AG09309 (cell line): Measurements from ENCODE around the gene VPS45.

Source experiments
- DNase-seq: peaks from one replicate; pipeline ENCODE4 v3.0.0-alpha.2; 2010; ENCODE audit warnings: low read depth
- H3K4me3 ChIP-seq: 2 replicates; pipeline ENCODE4 v1.5.1; 2011; ENCODE audit warnings: mild to moderate bottlenecking, low read depth, low read length, moderate library complexity; ENCODE audit not compliant: control insufficient read depth
- TF ChIP-seq, protein P1 (sequence below): IDR thresholded peaks from 2 replicates; pipeline ENCODE4 v1.5.1; 2011; ENCODE audit warnings: mild to moderate bottlenecking, low read depth, low read length, inconsistent platforms; ENCODE audit not compliant: insufficient read depth, control insufficient read depth; ENCODE audit errors: missing control alignments

VPS45 gene

DNA sequence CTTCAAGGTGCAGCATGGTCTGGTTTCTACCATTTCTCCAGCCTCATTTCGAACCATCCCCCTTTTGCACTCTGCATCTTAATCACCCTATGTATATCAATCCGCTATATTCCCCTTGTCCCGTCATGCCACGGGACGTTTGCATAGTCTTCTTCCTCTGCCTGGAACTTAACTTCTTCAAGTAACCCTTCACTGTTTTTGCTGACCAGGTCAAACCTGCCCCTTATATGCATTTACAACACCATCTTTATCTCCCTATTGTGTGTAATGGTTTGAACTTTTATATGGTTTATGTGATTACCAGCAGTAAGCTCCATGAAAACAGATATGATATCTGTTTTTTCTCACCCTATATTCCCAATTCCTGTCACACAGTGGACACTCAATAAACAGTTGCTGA lies 2.3 kb downstream of the VPS45 start:
- no peak overlapping the region for H3K4me3 ChIP-seq
- no peak for DNase-seq
- TF ChIP-seq, protein P1, sequence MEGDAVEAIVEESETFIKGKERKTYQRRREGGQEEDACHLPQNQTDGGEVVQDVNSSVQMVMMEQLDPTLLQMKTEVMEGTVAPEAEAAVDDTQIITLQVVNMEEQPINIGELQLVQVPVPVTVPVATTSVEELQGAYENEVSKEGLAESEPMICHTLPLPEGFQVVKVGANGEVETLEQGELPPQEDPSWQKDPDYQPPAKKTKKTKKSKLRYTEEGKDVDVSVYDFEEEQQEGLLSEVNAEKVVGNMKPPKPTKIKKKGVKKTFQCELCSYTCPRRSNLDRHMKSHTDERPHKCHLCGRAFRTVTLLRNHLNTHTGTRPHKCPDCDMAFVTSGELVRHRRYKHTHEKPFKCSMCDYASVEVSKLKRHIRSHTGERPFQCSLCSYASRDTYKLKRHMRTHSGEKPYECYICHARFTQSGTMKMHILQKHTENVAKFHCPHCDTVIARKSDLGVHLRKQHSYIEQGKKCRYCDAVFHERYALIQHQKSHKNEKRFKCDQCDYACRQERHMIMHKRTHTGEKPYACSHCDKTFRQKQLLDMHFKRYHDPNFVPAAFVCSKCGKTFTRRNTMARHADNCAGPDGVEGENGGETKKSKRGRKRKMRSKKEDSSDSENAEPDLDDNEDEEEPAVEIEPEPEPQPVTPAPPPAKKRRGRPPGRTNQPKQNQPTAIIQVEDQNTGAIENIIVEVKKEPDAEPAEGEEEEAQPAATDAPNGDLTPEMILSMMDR: no peak

DNA sequence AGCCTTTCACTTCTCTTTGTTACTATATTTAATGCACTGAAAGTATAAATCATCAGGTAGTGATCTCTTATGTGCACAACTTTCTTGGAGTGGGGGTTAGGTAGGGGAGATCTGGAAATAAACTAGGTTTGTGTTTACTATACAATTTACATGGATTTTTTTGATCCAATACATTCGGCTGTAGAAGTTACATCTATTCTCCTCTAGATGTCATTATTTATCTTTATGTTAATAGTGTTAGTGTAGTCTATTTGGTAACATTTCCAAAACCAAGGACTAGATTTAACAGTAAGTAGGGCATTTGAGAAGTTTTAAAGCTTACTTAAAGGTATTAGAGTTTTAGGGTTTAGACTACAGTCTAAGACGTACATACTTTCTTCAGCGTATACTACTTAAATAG lies 5.4 kb downstream of the VPS45 start:
- TF ChIP-seq, protein P1: peak; percentile 17
- DNase-seq: no peak
- H3K4me3 ChIP-seq: no peak overlapping the region

DNA sequence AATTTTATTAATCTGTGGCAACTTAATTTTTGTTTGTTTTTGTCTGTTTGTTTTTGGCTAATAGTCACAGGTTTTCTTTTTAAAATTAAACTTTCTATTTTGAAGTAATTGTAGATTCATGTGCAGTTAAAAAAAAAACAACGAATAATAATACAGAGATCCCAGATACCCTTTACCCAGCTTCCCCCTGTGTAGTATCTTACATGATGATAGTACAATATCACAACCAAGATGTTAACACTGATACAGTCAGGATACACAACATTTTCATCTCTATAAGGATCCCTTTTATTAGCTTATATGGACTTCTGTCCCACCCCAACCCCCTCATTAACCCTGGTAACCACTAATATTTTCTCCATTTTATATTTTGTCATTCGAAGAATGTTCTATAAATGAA lies 5.9 kb downstream of the VPS45 start:
- no peak for DNase-seq
- TF ChIP-seq, protein P1: no peak
- H3K4me3 ChIP-seq: no peak overlapping the region

DNA sequence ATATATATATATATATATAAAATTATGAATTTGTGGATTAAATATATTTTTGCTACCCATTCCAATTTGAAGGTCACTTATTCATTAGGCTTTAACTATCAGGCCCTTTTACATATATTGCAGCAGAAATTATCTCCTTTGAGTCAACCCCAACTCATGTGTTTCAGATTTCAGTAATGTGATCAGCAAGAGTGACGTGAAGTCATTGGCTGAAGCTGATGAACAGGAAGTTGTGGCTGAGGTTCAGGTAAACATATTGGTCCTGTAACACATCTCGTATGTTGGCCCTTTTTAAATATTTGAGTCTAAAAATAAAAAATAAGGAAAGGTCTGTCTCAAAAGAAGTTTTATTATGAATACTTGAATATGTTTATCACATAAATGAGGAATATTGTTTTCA lies 8.5 kb downstream of the VPS45 start:
- TF ChIP-seq, protein P1: no peak
- no peak for DNase-seq
- no peak overlapping the region for H3K4me3 ChIP-seq

DNA sequence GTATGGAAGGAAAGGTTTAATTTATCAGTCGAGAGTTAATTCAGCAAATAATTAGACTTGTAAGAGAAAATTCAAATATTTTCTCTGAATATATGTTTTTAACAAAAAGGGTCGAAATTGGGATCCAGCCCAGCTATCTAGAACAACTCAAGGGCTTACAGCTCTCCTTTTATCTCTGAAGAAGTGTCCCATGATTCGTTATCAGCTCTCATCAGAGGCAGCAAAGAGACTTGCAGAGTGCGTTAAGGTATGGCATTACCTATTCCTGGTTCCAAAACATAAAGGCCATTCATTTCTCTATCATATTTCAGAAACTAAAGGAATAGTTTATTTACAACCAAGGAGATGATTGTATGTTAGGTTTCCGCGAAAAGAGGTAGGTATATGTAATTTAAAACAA lies 9.4 kb downstream of the VPS45 start:
- DNase-seq: no peak
- no peak overlapping the region for H3K4me3 ChIP-seq
- TF ChIP-seq, protein P1: no peak

DNA sequence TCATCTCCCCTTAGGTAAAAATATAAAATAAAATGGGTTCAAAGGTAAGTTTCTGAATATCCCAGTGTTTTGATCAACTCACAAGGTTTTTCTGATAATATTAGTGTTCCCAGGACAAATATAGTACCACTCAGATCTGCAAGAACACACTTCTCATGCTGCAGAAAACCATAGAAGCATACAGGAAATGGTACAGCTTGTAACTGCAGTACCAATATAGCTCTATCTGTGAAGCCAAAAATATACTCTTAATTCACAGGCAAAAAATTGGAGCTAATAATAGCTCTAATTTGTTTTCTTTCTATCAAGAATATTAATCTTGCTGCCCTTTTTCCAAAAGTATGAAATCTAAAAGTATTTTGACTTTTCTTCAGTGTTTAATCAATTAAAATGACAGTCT lies 13.2 kb downstream of the VPS45 start:
- TF ChIP-seq, protein P1: no peak
- H3K4me3 ChIP-seq: no peak overlapping the region
- DNase-seq: no peak

DNA sequence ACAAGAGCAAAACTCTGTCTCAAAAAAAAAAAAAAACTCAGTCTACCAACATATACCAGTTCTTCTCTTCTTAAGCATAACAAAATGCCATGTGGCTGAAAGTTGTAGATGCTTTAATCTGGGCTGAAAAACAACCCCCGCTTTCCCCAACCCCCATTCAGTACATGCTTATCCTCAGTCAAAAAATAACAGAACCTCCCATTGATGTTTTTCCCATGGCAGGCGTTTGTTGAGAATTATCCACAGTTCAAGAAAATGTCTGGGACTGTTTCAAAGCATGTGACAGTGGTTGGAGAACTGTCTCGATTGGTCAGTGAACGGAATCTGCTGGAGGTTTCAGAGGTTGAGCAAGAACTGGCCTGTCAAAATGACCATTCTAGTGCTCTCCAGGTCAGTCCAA lies 14.9 kb downstream of the VPS45 start:
- no peak overlapping the region for H3K4me3 ChIP-seq
- TF ChIP-seq, protein P1: no peak
- DNase-seq: no peak
